GM06990 (cell line): ENCODE results near the gene FAM180A.
"Not testable (repeated sequence)": the region's sequence is repeated elsewhere in the genome, so short reads cannot be mapped to it uniquely, and the experiment has no call there.

Source experiments
- DNase-seq: peaks from one replicate; pipeline ENCODE4 v3.0.0-alpha.2; 2011; ENCODE audit not compliant: insufficient read length; ENCODE audit errors: extremely low read depth
- H3K27me3 ChIP-seq: replicated peaks from 2 replicates; pipeline ENCODE4 v1.6.0; 2011; ENCODE audit warnings: low read length; ENCODE audit not compliant: control insufficient read depth, insufficient read depth
- H3K36me3 ChIP-seq: 2 replicates; pipeline ENCODE4 v1.5.1; 2011; ENCODE audit warnings: low read length; ENCODE audit not compliant: control insufficient read depth, insufficient read depth
- H3K4me3 ChIP-seq: replicated peaks from 2 replicates; pipeline ENCODE4 v1.5.1; 2011; ENCODE audit warnings: low read depth, mild to moderate bottlenecking, control low read depth, low read length
- TF ChIP-seq, protein P1 (sequence below): IDR thresholded peaks from 2 replicates; pipeline ENCODE4 v1.5.1; 2011; ENCODE audit warnings: low read length, control low read depth, mild to moderate bottlenecking, inconsistent platforms; ENCODE audit not compliant: insufficient read depth, poor library complexity, severe bottlenecking

FAM180A gene

DNA sequence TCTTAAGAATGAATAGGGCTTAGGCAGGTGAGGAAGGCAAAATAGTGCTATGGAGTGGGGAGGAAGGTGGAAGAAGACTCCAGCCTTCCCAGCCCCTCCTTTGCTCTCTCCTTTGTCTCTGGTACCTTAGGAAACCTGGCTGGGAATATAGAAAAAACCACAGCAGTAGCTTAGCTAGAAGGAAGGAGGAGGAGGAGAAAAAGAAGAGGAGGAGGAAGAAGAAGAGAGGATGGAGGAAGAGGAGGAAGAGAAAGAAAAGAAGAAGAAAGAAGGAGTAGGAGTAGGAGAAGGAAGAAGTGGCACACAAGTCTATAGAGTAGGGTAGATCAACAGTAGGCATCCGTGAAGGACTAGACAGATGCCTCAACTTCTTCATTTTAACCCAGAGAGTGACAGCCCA lies 36.5 kb upstream of the FAM180A start:
- Histone ChIP-seq H3K4me3 (no peak overlapping the region), H3K36me3 (no peaks in the 10 kb centered on the region), H3K27me3 (no peaks in the 10 kb centered on the region)
- no peak for DNase-seq
- TF ChIP-seq, protein P1, sequence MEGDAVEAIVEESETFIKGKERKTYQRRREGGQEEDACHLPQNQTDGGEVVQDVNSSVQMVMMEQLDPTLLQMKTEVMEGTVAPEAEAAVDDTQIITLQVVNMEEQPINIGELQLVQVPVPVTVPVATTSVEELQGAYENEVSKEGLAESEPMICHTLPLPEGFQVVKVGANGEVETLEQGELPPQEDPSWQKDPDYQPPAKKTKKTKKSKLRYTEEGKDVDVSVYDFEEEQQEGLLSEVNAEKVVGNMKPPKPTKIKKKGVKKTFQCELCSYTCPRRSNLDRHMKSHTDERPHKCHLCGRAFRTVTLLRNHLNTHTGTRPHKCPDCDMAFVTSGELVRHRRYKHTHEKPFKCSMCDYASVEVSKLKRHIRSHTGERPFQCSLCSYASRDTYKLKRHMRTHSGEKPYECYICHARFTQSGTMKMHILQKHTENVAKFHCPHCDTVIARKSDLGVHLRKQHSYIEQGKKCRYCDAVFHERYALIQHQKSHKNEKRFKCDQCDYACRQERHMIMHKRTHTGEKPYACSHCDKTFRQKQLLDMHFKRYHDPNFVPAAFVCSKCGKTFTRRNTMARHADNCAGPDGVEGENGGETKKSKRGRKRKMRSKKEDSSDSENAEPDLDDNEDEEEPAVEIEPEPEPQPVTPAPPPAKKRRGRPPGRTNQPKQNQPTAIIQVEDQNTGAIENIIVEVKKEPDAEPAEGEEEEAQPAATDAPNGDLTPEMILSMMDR: no peak

DNA sequence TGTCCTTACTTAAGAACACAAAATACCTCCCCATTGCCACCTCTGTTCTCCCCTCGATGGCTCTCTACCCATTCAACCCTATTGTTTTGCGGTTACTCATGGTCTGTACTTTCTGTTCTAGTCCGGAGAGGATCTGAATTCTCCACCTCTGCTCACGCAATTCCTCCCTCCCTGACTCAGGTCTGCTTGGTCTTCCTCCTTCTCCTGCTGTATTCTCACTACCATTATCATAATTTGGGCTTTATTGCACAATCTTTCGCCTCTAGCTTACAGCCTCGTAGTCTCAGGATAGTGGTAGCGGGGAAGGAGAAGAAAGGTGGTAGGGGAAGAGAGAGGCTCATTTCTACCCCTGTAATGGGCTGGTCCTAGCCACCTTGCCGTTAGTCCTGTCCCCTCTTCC lies 35.4 kb upstream of the FAM180A start:
- Histone ChIP-seq H3K27me3 (no peaks in the 10 kb centered on the region), H3K4me3 (no peak overlapping the region), H3K36me3 (no peaks in the 10 kb centered on the region)
- TF ChIP-seq, protein P1: no peak
- DNase-seq: no peak

DNA sequence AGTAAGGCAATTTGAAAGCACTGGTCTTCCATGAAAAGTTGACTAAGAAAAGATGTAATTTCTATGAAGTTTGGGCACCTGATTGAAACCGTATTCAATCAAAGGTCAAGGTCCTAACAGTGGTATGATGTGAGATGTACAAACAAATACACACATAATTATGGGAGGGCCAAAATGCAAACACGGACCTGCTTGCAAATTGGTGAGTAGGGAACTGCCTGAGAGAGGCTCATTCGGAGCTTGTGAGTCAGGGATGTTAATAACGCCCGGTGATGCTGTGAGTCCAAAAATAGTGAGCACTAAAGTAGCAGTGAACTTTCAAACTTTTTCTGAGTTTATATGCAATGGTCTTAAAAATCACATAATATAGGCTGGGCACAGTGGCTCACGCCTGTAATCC lies 34.2 kb upstream of the FAM180A start:
- Histone ChIP-seq H3K36me3 (no peaks in the 10 kb centered on the region), H3K27me3 (no peaks in the 10 kb centered on the region), H3K4me3 (no peak overlapping the region)
- TF ChIP-seq, protein P1: no peak
- no peak for DNase-seq

DNA sequence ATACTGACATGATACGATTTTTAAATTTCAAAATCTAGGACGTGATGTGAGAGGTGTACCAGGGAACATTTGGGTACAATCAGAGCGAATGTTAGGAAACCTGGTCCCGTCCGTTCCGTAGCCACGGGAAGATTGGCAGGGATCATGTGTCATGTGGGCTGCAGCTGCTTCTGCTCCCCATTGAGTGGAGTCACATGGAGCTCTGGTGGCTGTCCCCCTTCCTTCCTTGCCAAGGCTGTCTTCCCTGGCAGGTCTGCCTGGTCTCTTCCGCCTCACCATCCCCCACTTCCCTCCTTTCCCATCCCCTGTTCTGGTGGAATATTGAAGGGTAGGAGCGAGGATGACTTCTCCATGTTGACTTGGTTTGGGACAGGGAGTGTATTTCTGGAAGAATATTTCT lies 33.8 kb upstream of the FAM180A start:
- H3K4me3 ChIP-seq: no peak overlapping the region
- DNase-seq: no peak
- H3K27me3 ChIP-seq: no peaks in the 10 kb centered on the region
- TF ChIP-seq, protein P1: no peak
- no peaks in the 10 kb centered on the region for H3K36me3 ChIP-seq

DNA sequence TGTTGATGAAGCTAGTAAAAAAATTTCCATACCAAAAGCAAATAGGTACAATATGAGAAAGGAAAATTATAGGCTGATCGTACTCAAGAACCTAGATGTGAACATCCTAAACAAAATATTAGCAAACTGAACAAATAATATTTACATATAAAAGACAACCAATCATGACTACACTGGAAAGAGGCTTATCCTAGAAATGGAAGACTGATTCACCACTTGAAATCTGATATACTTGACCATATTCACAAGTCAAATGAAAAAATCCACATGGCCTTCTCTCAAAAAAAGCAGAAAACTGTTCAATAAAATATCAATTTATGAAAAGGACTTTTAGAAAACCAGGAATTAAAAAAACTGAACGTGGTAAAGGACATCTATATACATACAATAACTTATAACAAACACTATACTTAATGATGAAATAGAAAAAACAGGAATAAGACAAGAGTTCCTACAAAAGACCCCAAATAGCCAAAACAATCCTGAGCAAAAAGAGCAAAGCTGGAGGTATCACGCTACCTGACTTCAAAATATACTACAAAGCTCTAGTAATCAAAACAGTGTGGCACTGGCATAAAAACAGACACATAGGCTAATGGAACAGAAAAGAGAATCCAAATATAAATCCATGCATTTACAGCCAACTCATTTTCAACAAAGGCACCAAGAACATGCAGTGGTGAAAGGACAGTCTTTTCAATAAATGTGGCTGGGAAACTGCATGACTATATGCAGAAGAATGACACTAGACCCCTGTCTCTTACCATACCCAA lies 29.2 kb upstream of the FAM180A start:
- Histone ChIP-seq H3K4me3 (no peak overlapping the region), H3K36me3 (no peaks in the 10 kb centered on the region), H3K27me3 (no peaks in the 10 kb centered on the region)
- TF ChIP-seq, protein P1: no peak
- DNase-seq: no peak

DNA sequence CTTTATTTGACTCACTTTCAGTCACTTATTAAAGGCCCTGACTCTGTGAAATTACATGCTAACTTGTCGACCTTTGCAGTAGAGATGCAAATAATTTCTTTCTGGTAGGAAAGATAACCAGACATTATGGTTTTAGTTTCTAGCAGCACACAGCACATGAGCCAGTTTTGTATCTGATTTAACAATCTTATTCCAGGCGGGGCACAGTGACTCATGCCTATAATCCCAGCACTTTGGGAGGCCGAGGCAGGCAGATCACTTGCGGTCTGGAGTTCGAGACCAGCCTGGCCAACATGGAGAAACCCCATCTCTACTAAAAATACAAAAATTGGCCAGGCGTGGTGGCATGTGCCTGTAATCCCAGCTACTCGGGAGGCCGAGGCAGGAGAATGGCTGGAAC lies 27.3 kb upstream of the FAM180A start:
- not testable (repeated sequence) for H3K4me3 ChIP-seq, H3K36me3 ChIP-seq, DNase-seq, H3K27me3 ChIP-seq
